Measurements from ENCODE around the gene SKI.
"Not testable (repeated sequence)": the region's sequence is repeated elsewhere in the genome, so short reads cannot be mapped to it uniquely, and the experiment has no call there.

SKI gene

GRCh38 chr1:2251363-2251762, 23.2 kb downstream of the SKI start:
- DNase-seq, result no peak
- in situ Hi-C loops (cut with HindIII; ENCODE audit: low pct_ligation_motif_present, low pct_unique_long_range_greater_than_20kb, low sequenced_read_pairs), result no loop called here

GRCh38 chr1:2251786-2252185, 23.7 kb downstream of the SKI start:
- DNase-seq, result no peak
- in situ Hi-C loops (cut with HindIII; ENCODE audit: low pct_ligation_motif_present, low pct_unique_long_range_greater_than_20kb, low sequenced_read_pairs), result no loop called here

- in situ Hi-C loops (cut with HindIII; ENCODE audit: low pct_ligation_motif_present, low pct_unique_long_range_greater_than_20kb, low sequenced_read_pairs), result no loop called here
- no peak for DNase-seq
Measured at GRCh38 chr1:2252423-2252822, 24.3 kb downstream of the SKI start.

GRCh38 chr1:2253036-2253796, 25.1 kb downstream of the SKI start:
- DNase-seq, result no peak
- in situ Hi-C loops (cut with HindIII; ENCODE audit: low pct_ligation_motif_present, low pct_unique_long_range_greater_than_20kb, low sequenced_read_pairs), result no loop called here

- in situ Hi-C loops (cut with HindIII; ENCODE audit: low pct_ligation_motif_present, low pct_unique_long_range_greater_than_20kb, low sequenced_read_pairs), result no loop called here
- DNase-seq, result no peak
Measured at GRCh38 chr1:2253797-2254480, 25.8 kb downstream of the SKI start.

GRCh38 chr1:2255047-2255419, 26.9 kb downstream of the SKI start:
- DNase-seq, result no peak
- in situ Hi-C loops (cut with HindIII; ENCODE audit: low pct_ligation_motif_present, low pct_unique_long_range_greater_than_20kb, low sequenced_read_pairs), result no loop called here

- peak; percentile 50 for DNase-seq
- in situ Hi-C loops (cut with HindIII; ENCODE audit: low pct_ligation_motif_present, low pct_unique_long_range_greater_than_20kb, low sequenced_read_pairs), result no loop called here
Measured at GRCh38 chr1:2255420-2256369, 27.6 kb downstream of the SKI start.

GRCh38 chr1:2256435-2257244, 28.5 kb downstream of the SKI start:
- no peak for DNase-seq
- in situ Hi-C loops (cut with HindIII; ENCODE audit: low pct_ligation_motif_present, low pct_unique_long_range_greater_than_20kb, low sequenced_read_pairs), result no loop called here

- DNase-seq, result no peak
- in situ Hi-C loops (cut with HindIII; ENCODE audit: low pct_ligation_motif_present, low pct_unique_long_range_greater_than_20kb, low sequenced_read_pairs), result no loop called here
Measured at GRCh38 chr1:2257245-2257627, 29.1 kb downstream of the SKI start.

- in situ Hi-C loops (cut with HindIII; ENCODE audit: low pct_ligation_motif_present, low pct_unique_long_range_greater_than_20kb, low sequenced_read_pairs), result no loop called here
Measured at GRCh38 chr1:2258122-2258681, 30.1 kb downstream of the SKI start.

GRCh38 chr1:2258996-2259395, 30.9 kb downstream of the SKI start:
- no peak for DNase-seq
- in situ Hi-C loops (cut with HindIII; ENCODE audit: low pct_ligation_motif_present, low pct_unique_long_range_greater_than_20kb, low sequenced_read_pairs), result no loop called here

More at GRCh38 chr1:2258122-2258681, 30.1 kb downstream of the SKI start:
- DNase-seq, result no peak

GRCh38 chr1:2259668-2260402, 31.7 kb downstream of the SKI start:
- DNase-seq, result no peak
- in situ Hi-C loops (cut with HindIII; ENCODE audit: low pct_ligation_motif_present, low pct_unique_long_range_greater_than_20kb, low sequenced_read_pairs), result no loop called here

- DNase-seq; in situ Hi-C loops (cut with HindIII; ENCODE audit: low pct_ligation_motif_present, low pct_unique_long_range_greater_than_20kb, low sequenced_read_pairs): not testable (repeated sequence)
Measured at GRCh38 chr1:2260470-2260869, 32.4 kb downstream of the SKI start.

GRCh38 chr1:2260917-2261316, 32.8 kb downstream of the SKI start:
- in situ Hi-C loops (cut with HindIII; ENCODE audit: low pct_ligation_motif_present, low pct_unique_long_range_greater_than_20kb, low sequenced_read_pairs), result no loop called here
- DNase-seq, result no peak

GRCh38 chr1:2261476-2262395, 33.6 kb downstream of the SKI start:
- in situ Hi-C loops (cut with HindIII; ENCODE audit: low pct_ligation_motif_present, low pct_unique_long_range_greater_than_20kb, low sequenced_read_pairs); DNase-seq: not testable (repeated sequence)

- DNase-seq, result no peak
- in situ Hi-C loops (cut with HindIII; ENCODE audit: low pct_ligation_motif_present, low pct_unique_long_range_greater_than_20kb, low sequenced_read_pairs), result no loop called here
Measured at GRCh38 chr1:2266301-2266975, 38.3 kb downstream of the SKI start.

All from ACHN (cell line).